B cell (primary cell): Measurements from ENCODE around the gene GPC5.

Experiments used
- EZH2 ChIP-seq: IDR thresholded peaks from 2 replicates; pipeline ENCODE4 v1.6.1; 2012; ENCODE audit warnings: borderline replicate concordance, low read depth, mild to moderate bottlenecking, moderate library complexity, low read length; ENCODE audit not compliant: insufficient read depth, poor library complexity, severe bottlenecking
- TF ChIP-seq, protein P1 (sequence below): fragments of 200-600 bp; IDR thresholded peaks from one replicate; pipeline ENCODE4 v1.8.0; 2022; ENCODE audit warnings: antibody characterized with exemption, mild to moderate bottlenecking

DNA sequence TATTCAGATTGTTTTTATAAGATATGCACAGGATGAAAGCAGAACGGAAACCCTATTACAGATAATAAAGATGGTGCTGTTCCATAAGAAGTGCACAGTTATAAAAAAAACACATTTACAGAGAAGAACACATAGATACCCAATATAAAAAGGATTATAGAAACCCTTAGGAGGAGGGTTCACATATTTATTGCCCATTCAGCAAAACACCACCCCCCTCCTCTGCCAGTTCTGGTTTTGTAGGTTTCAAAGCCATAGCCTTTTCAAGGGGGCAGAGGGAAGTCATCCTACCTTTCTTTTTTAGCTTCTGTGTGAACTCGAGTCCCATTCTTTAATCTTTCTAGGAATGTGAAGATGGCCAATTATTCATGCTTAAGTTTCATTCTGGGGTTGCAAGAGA is 511.2 kb downstream of the GPC5 start:
- TF ChIP-seq, protein P1, sequence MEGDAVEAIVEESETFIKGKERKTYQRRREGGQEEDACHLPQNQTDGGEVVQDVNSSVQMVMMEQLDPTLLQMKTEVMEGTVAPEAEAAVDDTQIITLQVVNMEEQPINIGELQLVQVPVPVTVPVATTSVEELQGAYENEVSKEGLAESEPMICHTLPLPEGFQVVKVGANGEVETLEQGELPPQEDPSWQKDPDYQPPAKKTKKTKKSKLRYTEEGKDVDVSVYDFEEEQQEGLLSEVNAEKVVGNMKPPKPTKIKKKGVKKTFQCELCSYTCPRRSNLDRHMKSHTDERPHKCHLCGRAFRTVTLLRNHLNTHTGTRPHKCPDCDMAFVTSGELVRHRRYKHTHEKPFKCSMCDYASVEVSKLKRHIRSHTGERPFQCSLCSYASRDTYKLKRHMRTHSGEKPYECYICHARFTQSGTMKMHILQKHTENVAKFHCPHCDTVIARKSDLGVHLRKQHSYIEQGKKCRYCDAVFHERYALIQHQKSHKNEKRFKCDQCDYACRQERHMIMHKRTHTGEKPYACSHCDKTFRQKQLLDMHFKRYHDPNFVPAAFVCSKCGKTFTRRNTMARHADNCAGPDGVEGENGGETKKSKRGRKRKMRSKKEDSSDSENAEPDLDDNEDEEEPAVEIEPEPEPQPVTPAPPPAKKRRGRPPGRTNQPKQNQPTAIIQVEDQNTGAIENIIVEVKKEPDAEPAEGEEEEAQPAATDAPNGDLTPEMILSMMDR: no peak
- no peak for TF ChIP-seq EZH2
